Tibial artery (tissue), 4 donors: ENCODE measurements around the gene NOL9.

Experiments used
- DNase-seq, 2 donors: peaks; one replicate each; pipeline ENCODE4 v3.0.0-alpha.2; 2019
- H3K27ac ChIP-seq, 2 donors: fragments of 200-600 bp; sonication (generic) in 1 of 2; 1 replicate in 1 of 2; 2 replicates in 1 of 2; pipeline ENCODE4 v1.5.1; 2018 to 2019; ENCODE audit warnings: mild to moderate bottlenecking in 1 of 2
- H3K27me3 ChIP-seq, 2 donors: fragments of 200-600 bp; sonication (generic) in 1 of 2; one replicate each; pipeline versions ENCODE4 v1.5.1 to v1.6.0; 2016 to 2019
- H3K36me3 ChIP-seq, 3 donors: fragments of 200-600 bp; sonication (generic) in 2 of 3; one replicate each; pipeline ENCODE4 v1.5.1; 2016 to 2019; ENCODE audit warnings: mild to moderate bottlenecking in 2 of 3
- H3K4me1 ChIP-seq, 4 donors: fragments of 200-600 bp; sonication (generic) in 2 of 4; 1 replicate in 3 of 4; 2 replicates in 1 of 4; pipeline ENCODE4 v1.5.1; 2016 to 2019
- H3K4me3 ChIP-seq, 2 donors: fragments of 200-600 bp; sonication (generic) in 1 of 2; 1 replicate in 1 of 2; 2 replicates in 1 of 2; pipeline ENCODE4 v1.5.1; 2018 to 2019; ENCODE audit warnings: mild to moderate bottlenecking in 2 of 2
- H3K9me3 ChIP-seq, 3 donors: fragments of 200-600 bp; sonication (generic) in 1 of 3; one replicate each; pipeline ENCODE4 v1.5.1; 2016 to 2019
- intact Hi-C: fragments of 100-400 bp; cut with DNase I; formaldehyde crosslinking; loops from one replicate; pipeline ENCODE4 v1.15.0; 2023; ENCODE audit warnings: low total_unique reads
- TF ChIP-seq, protein P1 (sequence below), 2 experiments: fragments of 200-600 bp in 1 of 2; fragments of 450-650 bp in 1 of 2; IDR thresholded peaks; one replicate each; pipeline ENCODE4 v1.5.1; 2017 to 2019; ENCODE audit warnings: antibody characterized with exemption in 2 of 2, mild to moderate bottlenecking in 1 of 2, moderate library complexity in 1 of 2

The NOL9 gene

DNA sequence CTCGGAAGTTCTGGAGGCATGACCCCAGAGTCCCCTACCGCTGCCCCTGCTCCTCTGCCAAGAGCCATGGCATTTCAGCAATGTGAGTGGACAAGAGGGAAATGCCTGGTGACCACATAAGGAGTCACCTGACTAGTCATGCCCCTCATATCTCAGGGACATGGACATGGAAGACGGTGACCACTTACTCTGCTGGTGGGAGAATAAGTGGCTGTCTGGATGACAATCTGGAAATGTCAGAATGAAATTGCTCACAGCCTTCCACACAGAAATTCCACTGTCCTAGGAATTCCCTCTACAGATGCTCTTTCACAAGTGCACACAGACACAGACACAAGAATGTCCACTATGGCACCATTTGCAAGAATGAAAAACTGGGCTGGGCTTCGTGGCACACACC lies 38.5 kb downstream of the NOL9 start:
- H3K36me3 ChIP-seq, result no peaks in the 10 kb centered on the region
- no peaks in the 10 kb centered on the region for H3K9me3 ChIP-seq
- intact Hi-C loops, result no loop called here
- H3K4me1 ChIP-seq, result peaks cover 0 to 40% (median 20%) of the 10 kb centered on the region in 4 donors
- DNase-seq, result no peak
- TF ChIP-seq, protein P1, sequence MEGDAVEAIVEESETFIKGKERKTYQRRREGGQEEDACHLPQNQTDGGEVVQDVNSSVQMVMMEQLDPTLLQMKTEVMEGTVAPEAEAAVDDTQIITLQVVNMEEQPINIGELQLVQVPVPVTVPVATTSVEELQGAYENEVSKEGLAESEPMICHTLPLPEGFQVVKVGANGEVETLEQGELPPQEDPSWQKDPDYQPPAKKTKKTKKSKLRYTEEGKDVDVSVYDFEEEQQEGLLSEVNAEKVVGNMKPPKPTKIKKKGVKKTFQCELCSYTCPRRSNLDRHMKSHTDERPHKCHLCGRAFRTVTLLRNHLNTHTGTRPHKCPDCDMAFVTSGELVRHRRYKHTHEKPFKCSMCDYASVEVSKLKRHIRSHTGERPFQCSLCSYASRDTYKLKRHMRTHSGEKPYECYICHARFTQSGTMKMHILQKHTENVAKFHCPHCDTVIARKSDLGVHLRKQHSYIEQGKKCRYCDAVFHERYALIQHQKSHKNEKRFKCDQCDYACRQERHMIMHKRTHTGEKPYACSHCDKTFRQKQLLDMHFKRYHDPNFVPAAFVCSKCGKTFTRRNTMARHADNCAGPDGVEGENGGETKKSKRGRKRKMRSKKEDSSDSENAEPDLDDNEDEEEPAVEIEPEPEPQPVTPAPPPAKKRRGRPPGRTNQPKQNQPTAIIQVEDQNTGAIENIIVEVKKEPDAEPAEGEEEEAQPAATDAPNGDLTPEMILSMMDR (IDR thresholded peaks at IDR 0.05), result no peak
- no peak overlapping the region for H3K4me3 ChIP-seq
- no peaks in the 10 kb centered on the region for H3K27me3 ChIP-seq
- no peak overlapping the region for H3K27ac ChIP-seq

DNA sequence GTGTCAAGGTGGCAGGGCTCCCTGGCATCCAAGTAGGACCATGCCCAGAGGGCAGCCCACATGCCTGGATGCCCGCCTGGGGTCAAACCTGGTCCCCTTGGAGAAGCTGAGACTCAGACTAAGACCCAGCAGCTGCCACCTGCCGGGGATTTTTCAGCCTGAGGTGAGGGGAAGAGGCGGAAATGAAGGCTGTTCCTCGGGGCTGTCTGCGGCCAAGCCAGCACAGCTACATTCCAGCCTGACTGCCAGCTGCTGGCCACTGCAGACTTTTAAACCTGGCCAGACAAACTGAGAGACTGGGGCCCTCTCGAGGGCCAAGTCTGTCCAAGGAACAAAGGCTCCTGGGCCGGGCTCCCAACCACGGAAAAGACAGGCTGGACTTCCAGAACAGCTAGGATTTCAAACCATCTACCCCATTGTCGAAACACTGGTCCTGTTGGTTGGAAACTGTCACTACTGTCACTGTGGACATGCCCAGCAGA lies 41.0 kb downstream of the NOL9 start:
- Histone ChIP-seq H3K4me1 (peaks cover 0 to 18% (median 0%) of the 10 kb centered on the region in 4 donors), H3K36me3 (no peaks in the 10 kb centered on the region), H3K27ac (no peak overlapping the region), H3K4me3 (no peak overlapping the region), H3K9me3 (no peaks in the 10 kb centered on the region), H3K27me3 (peaks cover 0 to 8% of the 10 kb centered on the region in 2 donors)
- no peak for DNase-seq
- intact Hi-C loops, result no loop called here
- TF ChIP-seq, protein P1 (IDR thresholded peaks at IDR 0.05), result no peak

DNA sequence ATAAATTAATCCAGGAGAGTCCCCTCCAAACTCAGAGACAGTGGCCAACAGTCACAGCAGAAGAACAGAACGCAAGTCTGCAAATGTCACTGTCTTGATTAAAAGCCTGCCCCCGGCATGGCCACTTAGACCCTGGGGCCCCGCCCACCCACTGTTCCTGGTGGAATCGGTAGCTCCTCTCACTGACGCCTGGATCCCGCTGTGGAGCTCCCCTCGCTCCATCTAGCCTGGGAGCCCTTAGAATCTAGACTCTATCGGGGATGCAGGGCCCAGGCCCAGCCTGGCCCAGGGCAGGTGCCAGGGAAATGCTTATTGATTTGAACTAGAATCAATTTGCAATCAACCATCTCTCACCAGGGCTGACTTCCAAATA lies 41.4 kb downstream of the NOL9 start:
- TF ChIP-seq, protein P1 (IDR thresholded peaks at IDR 0.05), result no peak
- Histone ChIP-seq H3K36me3 (no peaks in the 10 kb centered on the region), H3K4me1 (peaks cover 0 to 18% (median 0%) of the 10 kb centered on the region in 4 donors), H3K27ac (no peak overlapping the region), H3K27me3 (peaks cover 0 to 10% of the 10 kb centered on the region in 2 donors), H3K9me3 (no peaks in the 10 kb centered on the region), H3K4me3 (no peak overlapping the region)
- intact Hi-C loops, result no loop called here
- DNase-seq, result no peak

GRCh38 chr1:6512245-6512907 lies 41.9 kb downstream of the NOL9 start:
- Histone ChIP-seq H3K4me3 (no peak overlapping the region), H3K36me3 (no peaks in the 10 kb centered on the region), H3K27me3 (peaks cover 0 to 15% of the 10 kb centered on the region in 2 donors), H3K4me1 (peaks cover 0 to 21% (median 2%) of the 10 kb centered on the region in 4 donors), H3K27ac (no peak overlapping the region), H3K9me3 (no peaks in the 10 kb centered on the region)
- TF ChIP-seq, protein P1 (IDR thresholded peaks at IDR 0.05), result no peak
- intact Hi-C loops, result no loop called here
- DNase-seq, result no peak

- H3K4me1 ChIP-seq, result peaks cover 0 to 26% (median 4%) of the 10 kb centered on the region in 4 donors
- H3K27ac ChIP-seq, result no peak overlapping the region
- H3K4me3 ChIP-seq, result no peak overlapping the region
- TF ChIP-seq, protein P1 (IDR thresholded peaks at IDR 0.05), result no peak
- no peaks in the 10 kb centered on the region for H3K9me3 ChIP-seq
- no peaks in the 10 kb centered on the region for H3K36me3 ChIP-seq
- H3K27me3 ChIP-seq, result peaks cover 0 to 17% of the 10 kb centered on the region in 2 donors
- intact Hi-C loops, result no loop called here
- DNase-seq, result no peak
These were observed 42.6 kb downstream of the NOL9 start for GRCh38 chr1:6511561-6512244.
